Neural cell (in vitro differentiated cells): ENCODE results near the gene SLC6A17.

Source experiments
- EZH2 ChIP-seq: fragments of 200-600, 300-800 bp; shearing (Covaris generic), sonication (generic); IDR thresholded peaks from 2 replicates; pipeline ENCODE4 v1.6.1; 2014; ENCODE audit warnings: antibody characterized with exemption, low read length, borderline replicate concordance, mild to moderate bottlenecking; ENCODE audit not compliant: insufficient read depth, poor library complexity, severe bottlenecking
- RAD21 ChIP-seq: fragments of 450-650 bp; conservative IDR thresholded peaks from 2 replicates; pipeline ENCODE4 v1.6.1; 2014; ENCODE audit warnings: antibody characterized with exemption, mild to moderate bottlenecking, moderate library complexity
- TF ChIP-seq, protein P1 (sequence below): fragments of 450-650 bp; IDR thresholded peaks from 2 replicates; pipeline ENCODE4 v1.5.1; 2014; ENCODE audit warnings: antibody characterized with exemption, mild to moderate bottlenecking, moderate library complexity; ENCODE audit not compliant: poor library complexity, severe bottlenecking

DNA sequence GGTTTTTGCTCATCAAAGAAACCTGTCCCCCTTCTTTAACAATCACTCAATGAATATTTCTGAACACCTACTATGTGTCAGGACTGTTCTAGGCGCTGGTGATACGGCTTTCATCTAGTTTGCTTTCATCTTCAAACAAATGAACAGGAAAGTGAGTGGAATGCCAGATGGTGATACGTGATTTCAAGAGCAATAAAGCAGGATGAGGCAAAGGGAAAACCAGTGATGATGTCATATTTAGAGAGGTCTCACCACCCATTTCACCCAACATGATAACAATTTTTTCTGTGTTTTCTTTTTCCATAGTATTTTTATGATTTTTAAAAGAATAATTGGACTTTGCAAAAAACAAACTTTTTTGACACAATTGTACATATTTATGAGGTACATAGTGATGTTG is 11.3 kb upstream of the SLC6A17 start:
- TF ChIP-seq, protein P1, sequence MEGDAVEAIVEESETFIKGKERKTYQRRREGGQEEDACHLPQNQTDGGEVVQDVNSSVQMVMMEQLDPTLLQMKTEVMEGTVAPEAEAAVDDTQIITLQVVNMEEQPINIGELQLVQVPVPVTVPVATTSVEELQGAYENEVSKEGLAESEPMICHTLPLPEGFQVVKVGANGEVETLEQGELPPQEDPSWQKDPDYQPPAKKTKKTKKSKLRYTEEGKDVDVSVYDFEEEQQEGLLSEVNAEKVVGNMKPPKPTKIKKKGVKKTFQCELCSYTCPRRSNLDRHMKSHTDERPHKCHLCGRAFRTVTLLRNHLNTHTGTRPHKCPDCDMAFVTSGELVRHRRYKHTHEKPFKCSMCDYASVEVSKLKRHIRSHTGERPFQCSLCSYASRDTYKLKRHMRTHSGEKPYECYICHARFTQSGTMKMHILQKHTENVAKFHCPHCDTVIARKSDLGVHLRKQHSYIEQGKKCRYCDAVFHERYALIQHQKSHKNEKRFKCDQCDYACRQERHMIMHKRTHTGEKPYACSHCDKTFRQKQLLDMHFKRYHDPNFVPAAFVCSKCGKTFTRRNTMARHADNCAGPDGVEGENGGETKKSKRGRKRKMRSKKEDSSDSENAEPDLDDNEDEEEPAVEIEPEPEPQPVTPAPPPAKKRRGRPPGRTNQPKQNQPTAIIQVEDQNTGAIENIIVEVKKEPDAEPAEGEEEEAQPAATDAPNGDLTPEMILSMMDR, result no peak
- no peak for TF ChIP-seq RAD21
- no peak for TF ChIP-seq EZH2
